GM18498 (cell line): ENCODE data around the gene CNTNAP2.

Source experiments
- ATAC-seq: cut with Tn5 transposase; IDR thresholded peaks from one replicate; pipeline ENCODE4 v1.9.1; 2021; ENCODE audit warnings: mild to moderate bottlenecking, moderate library complexity; ENCODE audit not compliant: unreplicated experiment

The CNTNAP2 gene

DNA sequence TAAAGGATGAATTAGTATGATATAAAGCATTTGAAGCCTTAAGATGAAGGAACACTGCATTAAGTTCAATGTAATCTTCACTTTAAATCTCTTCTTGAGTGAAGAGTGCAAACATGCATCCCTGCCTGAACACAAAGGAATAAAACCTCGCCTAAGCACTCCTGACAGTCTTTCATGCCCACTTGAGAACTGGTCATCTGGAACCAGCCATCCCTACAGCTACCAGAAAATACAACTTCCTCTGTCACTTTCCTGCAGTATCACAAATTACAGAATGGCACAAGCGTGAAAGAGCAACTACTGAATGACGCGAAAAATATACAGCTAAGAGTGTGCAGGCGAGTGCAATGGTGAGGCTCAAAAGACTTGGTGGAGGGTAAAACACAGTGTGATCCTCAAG lies 1079.9 kb downstream of the CNTNAP2 start:
- no peak for ATAC-seq

DNA sequence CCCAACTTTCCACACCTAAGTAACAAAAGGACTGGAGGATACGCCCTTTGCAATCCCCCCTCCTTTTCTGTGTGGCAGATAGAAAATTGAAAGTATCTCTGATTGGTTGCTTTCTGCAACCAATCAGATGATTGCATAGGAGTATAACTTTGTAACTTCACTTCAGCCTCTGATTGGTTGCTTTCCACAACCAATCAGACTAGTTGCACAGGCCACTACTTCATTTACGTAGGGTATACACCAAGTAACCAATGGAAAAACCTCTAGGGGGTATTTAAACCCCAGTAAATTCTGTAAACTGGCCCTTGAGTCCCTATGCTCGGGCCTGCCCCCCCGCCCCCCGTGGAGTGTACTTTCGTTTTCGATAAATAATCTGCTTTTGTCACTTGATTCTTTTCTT lies 1080.4 kb downstream of the CNTNAP2 start:
- no peak for ATAC-seq

GRCh38 chr7:147199868-147200267 lies 1083.3 kb downstream of the CNTNAP2 start:
- no peak for ATAC-seq

DNA sequence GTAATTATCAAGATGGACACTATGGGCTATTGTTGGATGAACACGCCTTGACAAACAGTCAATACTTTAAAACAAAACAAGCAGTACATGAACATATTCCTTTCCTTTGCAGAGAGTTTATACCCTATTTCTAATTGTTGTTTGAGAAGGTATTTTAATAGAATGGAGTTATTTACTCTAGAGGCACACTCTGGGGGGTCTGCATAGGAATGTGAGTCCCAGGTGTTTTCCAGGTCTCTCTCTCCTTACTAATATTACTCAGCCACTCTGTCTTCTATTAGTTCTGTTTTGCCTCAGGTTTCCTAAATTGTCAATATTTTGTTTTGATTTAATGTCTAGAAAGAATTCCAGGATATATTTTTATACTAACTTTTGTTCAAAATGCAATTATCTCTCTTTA lies 1091.4 kb downstream of the CNTNAP2 start:
- no peak for ATAC-seq

- ATAC-seq: no peak
Observed at GRCh38 chr7:147231275-147231674, 1114.7 kb downstream of the CNTNAP2 start.

GRCh38 chr7:147235645-147236382 lies 1119.2 kb downstream of the CNTNAP2 start:
- ATAC-seq: no peak

- ATAC-seq: no peak
Observed at GRCh38 chr7:147240468-147240867, 1123.9 kb downstream of the CNTNAP2 start.

DNA sequence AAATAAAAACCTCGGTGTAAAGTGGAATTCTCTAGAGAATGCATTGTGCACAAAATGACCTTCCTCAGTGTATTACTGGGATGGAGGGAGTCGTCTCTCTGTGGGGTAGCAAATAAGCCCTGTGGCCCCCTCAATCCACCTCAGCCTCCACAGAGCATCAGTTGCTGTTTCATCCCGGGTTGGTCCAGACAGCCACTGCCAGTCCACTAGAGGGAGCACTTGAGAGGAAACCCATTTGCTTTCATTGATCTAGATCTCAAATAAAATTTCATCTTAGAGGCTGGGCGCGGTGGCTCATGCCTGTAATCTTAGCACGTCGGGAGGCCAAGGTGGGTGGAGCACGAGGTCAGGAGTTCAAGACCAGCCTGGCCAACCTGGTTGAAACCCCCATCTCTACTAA lies 1128.7 kb downstream of the CNTNAP2 start:
- no peak for ATAC-seq

- ATAC-seq: no peak
Observed at GRCh38 chr7:147249956-147250355, 1133.4 kb downstream of the CNTNAP2 start.

DNA sequence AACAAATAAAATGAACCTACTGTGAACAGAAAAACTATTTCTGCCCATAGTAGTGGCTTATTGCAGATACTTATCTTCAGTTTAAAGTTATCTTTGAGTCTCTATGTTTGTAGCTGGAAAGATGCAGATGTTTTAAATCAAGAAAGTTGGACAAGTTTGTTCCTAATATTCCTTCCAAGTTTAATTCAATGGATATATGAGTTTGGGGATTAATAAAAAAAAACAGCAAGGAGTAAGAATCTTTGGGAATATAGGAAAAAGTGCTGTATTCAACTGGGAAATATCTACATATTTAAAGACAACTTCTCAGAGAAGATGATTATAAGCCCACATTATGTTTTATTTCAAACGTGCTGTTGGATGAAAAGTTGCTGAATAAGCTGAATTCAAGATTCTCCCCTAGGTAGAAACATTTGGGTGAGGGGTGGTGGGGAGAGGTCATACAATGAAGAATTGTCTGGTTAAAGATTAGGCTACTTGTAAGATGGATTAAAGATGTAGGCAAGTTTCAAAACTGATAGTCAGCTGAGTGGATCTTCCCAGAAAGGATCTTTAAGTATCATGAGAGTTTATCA lies 1135.2 kb downstream of the CNTNAP2 start:
- ATAC-seq: no peak

- no peak for ATAC-seq
Observed at GRCh38 chr7:147261693-147262092, 1145.1 kb downstream of the CNTNAP2 start.

- no peak for ATAC-seq
Observed at GRCh38 chr7:147265528-147265927, 1148.9 kb downstream of the CNTNAP2 start.

DNA sequence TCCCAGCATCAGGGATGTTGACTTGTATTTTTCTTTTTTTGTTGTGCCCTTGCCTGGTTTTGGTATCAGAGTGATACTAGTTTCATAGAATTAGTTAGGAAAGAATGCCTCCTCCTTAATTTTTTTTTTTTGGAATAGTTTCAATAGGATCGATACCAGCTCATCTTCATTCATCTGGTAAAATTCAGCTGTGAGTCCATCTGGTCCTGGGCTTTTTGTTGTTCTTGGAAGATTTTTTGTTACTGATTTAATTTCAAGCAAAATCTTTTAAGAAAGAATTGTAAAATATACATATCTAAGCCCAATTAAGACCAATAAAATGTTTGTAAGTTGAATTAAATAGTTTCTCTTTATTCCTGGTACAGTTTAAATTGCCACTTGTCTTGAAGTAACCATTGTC lies 1159.5 kb downstream of the CNTNAP2 start:
- ATAC-seq: no peak

DNA sequence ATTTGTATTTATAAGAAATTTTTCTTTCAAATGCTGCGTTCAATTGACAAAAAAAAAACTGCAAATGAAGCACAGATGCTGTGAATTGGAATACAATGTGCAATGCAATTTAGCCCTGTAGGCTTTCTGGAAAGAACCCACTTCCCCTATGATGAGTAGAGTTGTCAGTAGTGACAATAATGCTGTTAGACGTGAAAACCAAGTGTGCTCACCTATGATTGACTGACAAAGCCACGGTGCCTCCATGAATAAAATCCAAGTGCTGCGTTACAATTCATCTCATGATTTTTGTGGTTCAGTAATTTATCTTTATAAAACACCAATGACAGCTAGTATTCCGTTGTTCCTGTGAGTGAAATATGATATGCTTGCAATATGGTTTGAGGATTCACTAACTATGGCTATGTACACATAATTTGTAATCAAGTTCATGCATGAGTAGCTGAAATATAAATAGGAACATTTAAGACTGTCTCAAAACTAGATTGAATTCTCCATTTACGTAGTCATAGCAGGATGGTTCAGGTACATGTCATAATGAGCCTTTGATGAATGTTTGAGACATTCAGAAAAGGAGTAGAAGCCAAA lies 1160.3 kb downstream of the CNTNAP2 start:
- ATAC-seq: no peak

DNA sequence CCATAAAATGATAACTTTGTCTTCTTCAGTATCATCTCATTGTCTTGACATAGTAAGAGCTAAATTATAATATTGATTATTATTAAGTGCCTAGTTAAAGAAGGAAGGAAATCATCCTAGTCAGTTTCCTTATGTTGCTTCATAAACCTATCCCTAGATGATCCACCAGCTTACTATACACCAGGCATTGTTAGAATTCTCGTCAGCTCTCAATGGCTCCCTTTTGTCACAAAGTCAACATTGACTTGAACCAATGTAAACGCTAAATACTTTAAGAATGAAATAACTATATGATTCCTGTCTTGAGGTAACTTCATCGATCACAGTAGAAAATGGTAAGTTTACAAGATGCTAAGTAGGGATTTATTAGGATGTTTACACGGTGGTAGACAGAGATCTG lies 1162.9 kb downstream of the CNTNAP2 start:
- no peak for ATAC-seq

GRCh38 chr7:147279964-147280374 lies 1163.4 kb downstream of the CNTNAP2 start:
- no peak for ATAC-seq

GRCh38 chr7:147282204-147282603 lies 1165.6 kb downstream of the CNTNAP2 start:
- no peak for ATAC-seq

GRCh38 chr7:147296201-147296600 lies 1179.6 kb downstream of the CNTNAP2 start:
- no peak for ATAC-seq

GRCh38 chr7:147296986-147297385 lies 1180.4 kb downstream of the CNTNAP2 start:
- ATAC-seq: no peak

DNA sequence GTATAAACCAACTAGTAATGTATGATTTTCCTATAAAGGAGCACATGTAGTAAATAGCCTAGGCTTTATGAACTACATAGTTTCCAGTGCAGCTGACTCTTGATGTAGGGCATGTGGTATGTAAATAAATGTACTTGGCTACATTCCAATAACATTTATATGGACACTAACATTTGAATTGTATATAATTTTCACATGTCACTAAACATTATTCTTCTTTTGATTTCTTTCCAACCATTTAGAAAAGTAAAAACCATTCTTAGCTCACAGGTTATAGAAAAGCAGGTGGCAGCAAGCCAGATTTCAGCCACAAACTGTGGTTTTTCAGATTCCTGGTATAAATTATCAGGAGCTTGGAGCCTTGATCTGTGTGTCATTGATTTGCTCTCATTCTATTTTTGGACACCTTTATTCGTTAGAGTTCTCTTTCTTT lies 1182.0 kb downstream of the CNTNAP2 start:
- no peak for ATAC-seq

DNA sequence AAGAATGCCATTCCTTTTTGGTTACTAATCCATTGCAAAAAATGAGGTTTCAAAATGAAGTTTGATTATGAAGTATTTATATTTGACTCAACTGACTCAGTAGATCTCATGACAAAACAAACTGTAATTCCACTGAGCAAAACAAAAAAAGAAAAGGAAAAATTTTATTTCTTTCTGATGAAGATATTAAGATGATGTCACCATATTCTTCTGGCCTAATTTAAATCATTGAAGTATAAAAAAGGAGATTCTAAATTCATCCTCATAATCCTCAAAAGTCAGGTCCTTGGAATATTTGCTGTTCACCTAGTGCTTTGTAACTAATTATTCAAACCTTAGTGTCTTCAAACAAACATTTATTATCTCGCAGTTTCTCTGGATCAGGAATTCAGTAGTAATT lies 1183.7 kb downstream of the CNTNAP2 start:
- no peak for ATAC-seq

DNA sequence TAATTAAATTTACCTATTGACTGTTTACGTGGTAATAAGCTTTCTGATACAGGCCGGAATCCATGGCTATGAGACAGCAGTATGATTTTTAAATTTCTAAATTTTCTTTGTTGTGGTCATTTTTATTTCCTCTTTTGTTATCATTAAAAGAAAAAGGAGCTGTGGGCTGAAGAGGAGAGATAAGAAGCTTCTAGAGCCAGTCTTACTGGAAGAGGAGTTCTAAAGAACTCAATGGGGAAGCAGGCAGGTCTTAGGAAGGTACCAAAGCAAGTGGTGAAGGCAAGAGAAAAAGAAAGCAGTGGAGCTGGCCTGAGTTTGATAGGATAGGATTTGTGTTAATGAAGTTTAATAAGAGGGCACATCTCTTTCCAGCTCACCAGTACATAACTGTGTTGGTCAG lies 1187.8 kb downstream of the CNTNAP2 start:
- ATAC-seq: no peak
